D721Med (cell line): Measurements from ENCODE around the gene ANKRD16.

Source experiments
- DNase-seq: peaks from one replicate; pipeline ENCODE4 v3.0.0; 2011; ENCODE audit warnings: low spot score; ENCODE audit not compliant: insufficient read length
- FAIRE-seq: peaks from 2 replicates; lab custom pipeline; 2011; peaks lifted over from hg19 to GRCh38; lab: Jason Lieb, UNC
- CTCF ChIP-seq: IDR thresholded peaks from 2 replicates; pipeline ENCODE4 v1.5.1; 2012; ENCODE audit warnings: mild to moderate bottlenecking, control low read depth; ENCODE audit not compliant: insufficient read depth; ENCODE audit errors: missing control alignments

Gene ANKRD16

GRCh38 chr10:5818894-5819293 is 70.8 kb downstream of the ANKRD16 start:
- DNase-seq: no peak
- TF ChIP-seq CTCF: no peak
- FAIRE-seq: no peak

GRCh38 chr10:5818048-5818331 is 71.7 kb downstream of the ANKRD16 start:
- no peak for FAIRE-seq
- TF ChIP-seq CTCF: no peak
- no peak for DNase-seq

DNA sequence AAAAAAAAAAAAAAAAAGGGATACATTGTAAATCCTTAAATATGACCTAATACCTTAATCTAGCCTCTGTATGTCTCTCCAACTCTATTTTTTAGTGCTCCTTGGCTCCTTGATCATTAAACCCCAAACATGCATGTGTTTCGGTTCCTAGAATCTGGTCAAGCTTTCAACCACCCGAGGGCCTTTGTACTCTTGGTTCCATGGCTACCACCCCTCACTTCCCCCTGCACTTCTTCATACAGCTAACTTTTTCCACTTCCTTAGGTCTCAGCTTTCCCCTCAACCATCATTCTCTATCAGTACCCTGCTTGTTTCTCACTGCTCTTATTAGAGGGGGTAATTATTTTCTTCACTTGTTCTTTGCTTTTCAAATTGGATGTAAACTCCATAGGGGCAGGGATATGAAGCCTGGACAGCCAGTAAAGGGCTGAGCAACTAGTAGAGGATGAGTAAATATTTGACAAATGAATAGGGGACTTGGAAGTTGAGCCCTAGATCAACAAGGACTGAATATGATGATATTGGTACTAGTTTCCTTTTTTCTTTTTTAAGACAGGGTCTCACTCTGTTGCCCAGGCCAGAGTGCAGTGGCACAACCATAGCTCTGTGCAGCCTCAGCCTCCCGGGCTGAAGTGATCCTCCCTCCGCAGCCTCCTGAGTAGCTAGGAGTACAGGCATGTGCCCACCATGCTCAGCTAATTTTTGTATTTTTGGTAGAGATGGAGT is 72.2 kb downstream of the ANKRD16 start:
- DNase-seq (no peak), FAIRE-seq (no peak)
- no peak for TF ChIP-seq CTCF

GRCh38 chr10:5816170-5816569 is 73.5 kb downstream of the ANKRD16 start:
- no peak for TF ChIP-seq CTCF
- DNase-seq: no peak
- FAIRE-seq: no peak

DNA sequence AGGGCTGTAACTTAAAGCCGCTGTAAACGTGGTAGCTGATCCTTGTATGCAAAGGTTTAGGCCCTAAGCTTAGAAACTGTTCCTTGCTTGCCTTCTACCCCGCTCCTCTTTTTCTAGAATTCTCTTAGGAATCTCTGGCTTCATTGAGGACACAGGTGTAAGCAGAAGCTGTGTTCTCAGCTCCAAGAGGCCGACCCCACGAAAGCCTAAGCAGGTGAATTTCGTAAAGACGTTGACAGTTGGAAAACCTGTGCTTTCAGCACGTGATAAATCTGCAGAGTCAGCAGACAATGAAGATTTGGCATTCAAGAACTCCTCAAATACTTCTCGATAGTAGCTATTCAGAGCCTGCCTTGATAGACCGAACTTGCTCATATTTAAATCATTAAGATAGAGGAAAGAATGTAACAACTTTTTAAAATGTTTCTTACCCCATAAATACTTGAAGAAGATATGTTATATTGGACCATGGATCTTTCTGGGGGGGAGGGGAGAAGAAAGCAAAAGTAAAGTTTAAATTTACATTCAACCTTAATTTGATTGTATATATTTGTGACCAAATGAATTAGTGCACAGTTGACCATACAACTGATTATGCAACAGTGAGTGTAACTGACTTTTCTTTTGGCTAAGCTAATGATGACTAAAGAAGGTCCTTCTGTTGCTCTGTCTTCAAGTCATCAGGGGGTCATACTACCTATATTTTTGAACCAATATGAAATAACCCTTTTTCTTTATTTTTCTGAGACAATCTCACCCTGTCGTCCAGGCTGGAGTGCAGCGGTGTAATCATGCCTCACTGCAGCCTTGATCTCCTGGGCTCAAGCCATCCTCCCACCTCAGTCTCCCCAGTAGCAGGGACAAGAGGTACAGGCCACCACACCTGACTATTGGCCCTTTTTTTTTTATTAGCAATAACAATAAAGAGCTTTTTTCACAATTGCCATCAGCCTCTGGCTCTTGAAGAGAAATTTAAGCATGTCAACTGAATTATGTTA is 75.3 kb downstream of the ANKRD16 start:
- DNase-seq (no peak), FAIRE-seq (no peak)
- TF ChIP-seq CTCF: no peak

GRCh38 chr10:5813341-5814109 is 76.2 kb downstream of the ANKRD16 start, which contains the start of gene GDI2:
TSS of gene GDI2 (minus strand) at chr10:5813434. CDS start at chr10:5813258, 176 bp downstream.
- FAIRE-seq (no peak), DNase-seq (peak; percentile 86)
- no peak for TF ChIP-seq CTCF

DNA sequence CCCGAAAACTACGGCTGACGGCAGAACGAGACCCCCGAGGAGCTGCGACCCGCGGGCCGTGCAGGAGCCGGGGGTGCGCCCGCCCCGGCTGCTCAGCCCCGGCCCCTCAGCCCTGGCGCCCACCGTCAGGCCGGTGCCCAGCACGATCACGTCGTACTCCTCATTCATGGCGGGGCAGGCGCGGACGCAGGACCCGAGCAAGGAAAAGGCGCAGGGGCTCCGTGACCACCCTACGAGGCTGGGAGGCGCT is 76.7 kb downstream of the ANKRD16 start:
- no peak for TF ChIP-seq CTCF
- DNase-seq (no peak), FAIRE-seq (no peak)
